Measurements from ENCODE around the gene ARHGEF38. TPM values are rescaled to one million over a fixed set of nuclear protein-coding genes. Genes with fewer than 3 reads are reported as not detected.
A peak's percentile ranks its signal among the peaks of the same experiment; 100 is the strongest.

The ARHGEF38 gene
- total and polyA plus RNA-seq, 4 donors, result 0.03 to 0.92 (median 0.37) TPM

DNA sequence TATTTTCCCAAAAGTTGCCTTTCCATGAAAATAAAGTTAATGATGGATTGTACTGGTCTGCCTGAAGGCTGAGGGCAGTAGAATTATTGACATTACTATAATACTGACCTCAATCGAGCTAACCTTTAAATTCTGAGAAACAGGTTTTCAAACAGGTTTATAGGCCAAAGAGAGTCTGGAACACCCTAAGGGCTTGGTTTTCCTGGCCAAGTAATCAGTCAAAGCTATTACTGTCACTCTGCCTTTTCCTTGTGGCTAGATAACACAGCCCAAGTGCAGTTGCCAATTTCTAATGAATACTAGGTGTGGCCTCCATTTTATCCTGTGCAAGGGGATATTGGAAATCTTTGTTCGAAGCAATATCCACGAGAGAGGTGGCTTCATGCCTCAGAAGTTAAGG lies 80.8 kb downstream of the ARHGEF38 start:
- H3K27ac ChIP-seq (ENCODE audit: low read depth in 1 of 2, low read length in 2 of 2), result no peak overlapping the region
- no peak overlapping the region for H3K9ac ChIP-seq (ENCODE audit: low read depth in 1 of 2, low read length in 2 of 2)
- peaks cover 0 to 4% (median under 1%) of the 10 kb centered on the region in 4 donors for H3K4me1 ChIP-seq (ENCODE audit: control insufficient read depth in 4 of 4, insufficient read depth in 4 of 4, low read length in 3 of 4)
- TF ChIP-seq, protein P1, sequence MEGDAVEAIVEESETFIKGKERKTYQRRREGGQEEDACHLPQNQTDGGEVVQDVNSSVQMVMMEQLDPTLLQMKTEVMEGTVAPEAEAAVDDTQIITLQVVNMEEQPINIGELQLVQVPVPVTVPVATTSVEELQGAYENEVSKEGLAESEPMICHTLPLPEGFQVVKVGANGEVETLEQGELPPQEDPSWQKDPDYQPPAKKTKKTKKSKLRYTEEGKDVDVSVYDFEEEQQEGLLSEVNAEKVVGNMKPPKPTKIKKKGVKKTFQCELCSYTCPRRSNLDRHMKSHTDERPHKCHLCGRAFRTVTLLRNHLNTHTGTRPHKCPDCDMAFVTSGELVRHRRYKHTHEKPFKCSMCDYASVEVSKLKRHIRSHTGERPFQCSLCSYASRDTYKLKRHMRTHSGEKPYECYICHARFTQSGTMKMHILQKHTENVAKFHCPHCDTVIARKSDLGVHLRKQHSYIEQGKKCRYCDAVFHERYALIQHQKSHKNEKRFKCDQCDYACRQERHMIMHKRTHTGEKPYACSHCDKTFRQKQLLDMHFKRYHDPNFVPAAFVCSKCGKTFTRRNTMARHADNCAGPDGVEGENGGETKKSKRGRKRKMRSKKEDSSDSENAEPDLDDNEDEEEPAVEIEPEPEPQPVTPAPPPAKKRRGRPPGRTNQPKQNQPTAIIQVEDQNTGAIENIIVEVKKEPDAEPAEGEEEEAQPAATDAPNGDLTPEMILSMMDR (IDR thresholded peaks at IDR 0.05; ENCODE audit: low read depth, low read length, missing input control), result no peak
- TF ChIP-seq, protein P2, sequence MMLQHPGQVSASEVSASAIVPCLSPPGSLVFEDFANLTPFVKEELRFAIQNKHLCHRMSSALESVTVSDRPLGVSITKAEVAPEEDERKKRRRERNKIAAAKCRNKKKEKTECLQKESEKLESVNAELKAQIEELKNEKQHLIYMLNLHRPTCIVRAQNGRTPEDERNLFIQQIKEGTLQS (IDR thresholded peaks at IDR 0.05), result no peak
- TF ChIP-seq FOXA2 (IDR thresholded peaks at IDR 0.05), result no peak
- TF ChIP-seq, protein P3, sequence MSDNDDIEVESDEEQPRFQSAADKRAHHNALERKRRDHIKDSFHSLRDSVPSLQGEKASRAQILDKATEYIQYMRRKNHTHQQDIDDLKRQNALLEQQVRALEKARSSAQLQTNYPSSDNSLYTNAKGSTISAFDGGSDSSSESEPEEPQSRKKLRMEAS (IDR thresholded peaks at IDR 0.05), result no peak
- TF ChIP-seq JUND (IDR thresholded peaks at IDR 0.05), result no peak
- no peaks in the 10 kb centered on the region for H3K9me3 ChIP-seq (ENCODE audit: control insufficient read depth in 4 of 4, low read length in 3 of 4)
- no peaks in the 10 kb centered on the region for H3K36me3 ChIP-seq (ENCODE audit: control insufficient read depth in 4 of 4, insufficient read depth in 3 of 4, low read depth in 1 of 4, low read length in 3 of 4)
- H3K27me3 ChIP-seq (ENCODE audit: control insufficient read depth in 4 of 4, insufficient read depth in 4 of 4, low read length in 3 of 4), result no peaks in the 10 kb centered on the region
- H3K4me3 ChIP-seq (ENCODE audit: low read depth in 1 of 3, low read length in 3 of 3), result no peak overlapping the region
- WGBS, result 66% methylated on average over 3 of the region's 3 CpGs
- no peak for DNase-seq (ENCODE audit: low spot score)

DNA sequence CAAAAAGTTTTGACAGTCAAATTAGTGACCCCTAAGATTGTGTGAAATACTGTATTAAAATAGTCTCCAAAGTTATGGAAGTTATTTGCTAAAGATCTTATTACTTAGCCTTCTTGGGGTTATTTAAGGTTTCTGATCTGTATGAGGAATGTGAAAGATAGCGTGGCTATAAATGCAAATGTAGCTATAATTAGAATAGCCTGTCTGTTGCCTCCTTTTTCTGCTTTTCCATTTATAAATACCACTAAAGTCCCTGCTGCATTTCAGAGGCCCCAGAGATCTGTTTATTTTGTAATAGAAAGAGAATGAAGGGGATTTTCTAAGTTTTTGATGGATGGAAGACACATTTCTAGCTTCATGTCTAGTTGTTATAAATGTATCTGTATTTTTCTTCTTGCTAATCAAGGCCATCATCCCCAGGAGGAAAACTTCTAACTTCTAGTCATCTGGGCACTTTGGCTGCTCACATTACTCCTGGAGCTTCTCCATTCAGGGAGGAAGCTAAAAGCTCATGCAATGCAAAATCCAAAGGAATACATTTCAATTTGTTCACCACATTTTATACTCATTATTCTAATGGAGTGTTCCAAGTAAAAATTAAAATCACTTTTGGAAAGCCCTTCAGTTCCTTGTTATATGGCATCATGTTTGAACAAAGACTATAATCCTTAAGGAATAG lies 82.1 kb downstream of the ARHGEF38 start:
- 69% methylated on average over 1 of the region's 1 CpG for WGBS
- Histone ChIP-seq H3K9me3 (ENCODE audit: control insufficient read depth in 4 of 4, low read length in 3 of 4) (no peaks in the 10 kb centered on the region), H3K4me1 (ENCODE audit: control insufficient read depth in 4 of 4, insufficient read depth in 4 of 4, low read length in 3 of 4) (peaks cover 0 to 4% (median under 1%) of the 10 kb centered on the region in 4 donors), H3K9ac (ENCODE audit: low read depth in 1 of 2, low read length in 2 of 2) (no peak overlapping the region), H3K27me3 (ENCODE audit: control insufficient read depth in 4 of 4, insufficient read depth in 4 of 4, low read length in 3 of 4) (no peaks in the 10 kb centered on the region), H3K36me3 (ENCODE audit: control insufficient read depth in 4 of 4, insufficient read depth in 3 of 4, low read depth in 1 of 4, low read length in 3 of 4) (no peaks in the 10 kb centered on the region), H3K27ac (ENCODE audit: low read depth in 1 of 2, low read length in 2 of 2) (no peak overlapping the region), H3K4me3 (ENCODE audit: low read depth in 1 of 3, low read length in 3 of 3) (no peak overlapping the region)
- no peak for DNase-seq (ENCODE audit: low spot score)
- TF ChIP-seq RAD21 (IDR thresholded peaks at IDR 0.05), result no peak
- no peak for TF ChIP-seq SP1 (IDR thresholded peaks at IDR 0.05)
- TF ChIP-seq EGR1 (IDR thresholded peaks at IDR 0.05; ENCODE audit: low read depth in 2 of 2), result no peak
- TF ChIP-seq, protein P3 (IDR thresholded peaks at IDR 0.05), result no peak
- TF ChIP-seq RXRA (IDR thresholded peaks at IDR 0.05), result no peak
- TF ChIP-seq, protein P4, sequence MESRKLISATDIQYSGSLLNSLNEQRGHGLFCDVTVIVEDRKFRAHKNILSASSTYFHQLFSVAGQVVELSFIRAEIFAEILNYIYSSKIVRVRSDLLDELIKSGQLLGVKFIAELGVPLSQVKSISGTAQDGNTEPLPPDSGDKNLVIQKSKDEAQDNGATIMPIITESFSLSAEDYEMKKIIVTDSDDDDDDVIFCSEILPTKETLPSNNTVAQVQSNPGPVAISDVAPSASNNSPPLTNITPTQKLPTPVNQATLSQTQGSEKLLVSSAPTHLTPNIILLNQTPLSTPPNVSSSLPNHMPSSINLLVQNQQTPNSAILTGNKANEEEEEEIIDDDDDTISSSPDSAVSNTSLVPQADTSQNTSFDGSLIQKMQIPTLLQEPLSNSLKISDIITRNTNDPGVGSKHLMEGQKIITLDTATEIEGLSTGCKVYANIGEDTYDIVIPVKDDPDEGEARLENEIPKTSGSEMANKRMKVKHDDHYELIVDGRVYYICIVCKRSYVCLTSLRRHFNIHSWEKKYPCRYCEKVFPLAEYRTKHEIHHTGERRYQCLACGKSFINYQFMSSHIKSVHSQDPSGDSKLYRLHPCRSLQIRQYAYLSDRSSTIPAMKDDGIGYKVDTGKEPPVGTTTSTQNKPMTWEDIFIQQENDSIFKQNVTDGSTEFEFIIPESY (IDR thresholded peaks at IDR 0.05), result no peak

DNA sequence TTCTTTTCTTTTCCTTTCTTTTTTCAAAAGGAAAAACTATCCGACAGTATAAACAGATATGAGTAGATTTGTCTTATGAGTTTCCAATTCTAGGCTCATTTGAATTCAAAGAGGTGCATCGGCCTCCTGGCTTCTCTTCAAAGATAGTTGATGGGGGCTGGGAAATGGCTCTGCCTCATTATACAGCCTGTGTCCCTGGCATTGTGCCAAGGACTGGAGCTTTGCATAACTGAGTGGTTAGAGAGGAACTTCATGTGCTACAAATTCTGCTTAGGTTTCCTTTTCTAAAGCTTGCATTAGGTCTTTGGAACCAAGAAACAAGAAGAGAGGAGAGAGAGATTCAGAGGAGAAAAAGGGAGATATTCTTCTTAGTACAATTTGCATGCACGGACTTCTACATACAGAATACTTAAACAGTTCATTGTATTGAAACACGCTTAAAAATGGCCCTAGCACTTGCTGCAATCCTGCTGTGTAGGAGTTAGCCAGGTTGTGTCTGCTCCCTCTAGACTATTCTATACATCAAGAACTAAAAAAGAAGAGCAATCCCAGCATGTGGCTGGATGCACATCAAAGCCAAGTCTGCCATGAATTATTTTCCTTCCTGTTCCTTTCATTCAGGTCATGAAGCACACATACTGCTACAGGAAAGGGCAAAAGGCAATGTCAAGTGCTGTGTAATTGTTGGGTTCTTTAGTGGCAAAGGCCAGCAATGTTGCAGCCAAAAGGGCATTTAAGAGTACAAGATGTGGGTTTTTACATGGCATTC lies 85.2 kb downstream of the ARHGEF38 start:
- Histone ChIP-seq H3K27ac (ENCODE audit: low read depth in 1 of 2, low read length in 2 of 2) (no peak overlapping the region), H3K9ac (ENCODE audit: low read depth in 1 of 2, low read length in 2 of 2) (no peak overlapping the region), H3K27me3 (ENCODE audit: control insufficient read depth in 4 of 4, insufficient read depth in 4 of 4, low read length in 3 of 4) (no peaks in the 10 kb centered on the region), H3K36me3 (ENCODE audit: control insufficient read depth in 4 of 4, insufficient read depth in 3 of 4, low read depth in 1 of 4, low read length in 3 of 4) (no peaks in the 10 kb centered on the region), H3K9me3 (ENCODE audit: control insufficient read depth in 4 of 4, low read length in 3 of 4) (no peaks in the 10 kb centered on the region), H3K4me3 (ENCODE audit: low read depth in 1 of 3, low read length in 3 of 3) (no peak overlapping the region), H3K4me1 (ENCODE audit: control insufficient read depth in 4 of 4, insufficient read depth in 4 of 4, low read length in 3 of 4) (peaks cover 0 to 4% (median under 1%) of the 10 kb centered on the region in 4 donors)
- WGBS, result 59% methylated on average over 4 of the region's 4 CpGs
- DNase-seq (ENCODE audit: low spot score), result no peak
- TF ChIP-seq RAD21 (IDR thresholded peaks at IDR 0.05) (no peak), GABPA (IDR thresholded peaks at IDR 0.05 in 1 of 2, conservative IDR thresholded peaks at IDR 0.05 in 1 of 2) (no peak), HNF4A (conservative IDR thresholded peaks at IDR 0.05) (peak; percentile 16 to 54), YY1 (IDR thresholded peaks at IDR 0.05) (peak; percentile 38)
- TF ChIP-seq, protein P3 (IDR thresholded peaks at IDR 0.05), result peak; percentile 9

All from liver (tissue), 9 donors.